KBM-7 (cell line): ENCODE measurements around the gene PRKCZ.
A peak's percentile ranks its signal among the peaks of the same experiment; 100 is the strongest.
"Not testable (repeated sequence)": the region's sequence is repeated elsewhere in the genome, so short reads cannot be mapped to it uniquely, and the experiment has no call there.

Source experiments
- DNase-seq: peaks from one replicate; pipeline ENCODE4 v3.0.0-alpha.2; 2015
- in situ Hi-C: fragments of 300-500 bp; cut with MboI; formaldehyde crosslinking; loops from 2 replicates; pipeline ENCODE4 v1.14.3; 2020; ENCODE audit warnings: low sequenced_read_pairs, low pct_unique_long_range_greater_than_20kb, mixed read lengths

The PRKCZ gene

DNA sequence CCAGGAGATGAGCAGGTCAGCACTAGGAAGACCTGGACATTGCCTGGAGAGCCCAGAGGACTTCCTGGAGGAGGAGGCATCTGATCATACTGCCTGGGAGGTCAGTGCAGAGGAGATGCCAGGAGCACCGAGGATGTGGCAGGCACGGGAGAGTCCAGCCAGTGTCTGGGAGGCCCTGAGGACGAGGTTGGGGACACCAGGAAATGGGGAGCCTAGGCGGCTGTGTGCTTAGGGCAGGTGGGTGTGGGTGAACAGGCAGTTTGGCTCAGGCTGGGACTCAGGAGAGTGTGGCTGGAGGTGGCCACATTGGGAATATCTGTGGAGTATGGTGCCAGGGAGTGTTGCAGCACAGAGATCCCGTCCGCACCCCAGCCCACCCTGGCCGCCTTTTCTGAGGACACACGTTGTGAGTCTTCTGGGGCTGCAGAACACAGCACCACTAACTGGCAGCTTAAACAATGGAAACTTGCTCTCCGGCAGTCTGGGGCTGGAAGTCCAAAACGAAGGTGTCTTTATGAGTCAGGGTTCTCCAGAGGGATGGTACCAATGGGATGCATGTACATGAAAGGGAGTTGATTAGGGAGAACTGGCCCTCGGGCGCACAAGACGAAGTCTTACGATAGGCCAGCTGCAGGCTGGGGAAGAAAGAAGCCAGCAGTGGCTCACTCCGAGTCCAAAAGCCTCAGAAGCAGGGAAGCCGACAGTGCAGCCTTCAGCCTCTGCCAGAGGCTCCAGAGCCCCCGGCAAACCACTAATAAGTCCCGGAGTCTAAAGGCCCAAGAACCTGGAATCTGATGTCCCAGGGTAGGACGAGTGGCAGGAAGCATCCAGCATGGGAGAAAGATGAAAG is 86.4 kb downstream of the PRKCZ start:
- DNase-seq, result no peak
- in situ Hi-C loops, result no loop called here

DNA sequence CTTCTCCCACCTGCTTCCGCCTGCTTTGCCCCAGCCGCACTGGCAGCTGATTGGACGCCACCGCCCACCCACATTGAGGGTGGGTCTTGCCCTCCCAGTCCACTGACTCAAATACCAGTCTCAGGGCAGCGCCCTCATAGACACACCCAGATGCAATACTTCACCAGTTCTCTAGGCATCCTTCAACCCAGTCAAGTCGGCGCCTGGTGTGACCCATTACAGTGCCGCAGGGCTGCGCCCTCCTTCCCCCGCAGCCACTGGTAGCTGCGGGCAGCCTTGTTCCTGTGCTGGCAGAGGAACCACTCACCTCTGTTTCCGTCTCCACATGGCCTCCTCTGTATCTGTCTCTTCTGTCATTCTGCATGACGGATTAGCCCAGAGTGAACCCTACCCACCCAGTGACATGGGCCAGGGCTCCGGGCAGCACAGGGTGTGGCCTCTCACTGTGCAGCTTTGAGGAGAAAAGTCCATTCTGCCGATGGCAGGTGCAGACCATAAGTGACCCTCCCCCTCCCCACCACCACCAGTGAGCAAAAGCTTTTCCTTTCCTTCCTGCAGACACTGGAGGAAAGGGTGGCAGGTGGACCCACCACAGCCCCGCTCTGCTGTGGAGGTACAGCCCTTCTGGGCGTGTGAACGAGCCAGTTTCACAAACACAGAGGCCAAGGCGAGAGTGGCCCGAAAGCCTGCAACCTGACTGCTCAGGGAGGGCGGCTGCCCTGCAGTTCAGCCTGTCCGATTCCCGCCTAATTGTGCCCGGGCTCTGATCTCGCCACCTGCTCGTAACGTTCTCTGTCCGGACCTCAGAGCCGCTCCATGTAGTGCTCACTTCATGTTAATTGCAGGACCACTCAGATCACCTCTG is 87.3 kb downstream of the PRKCZ start:
- in situ Hi-C loops, result no loop called here
- no peak for DNase-seq

DNA sequence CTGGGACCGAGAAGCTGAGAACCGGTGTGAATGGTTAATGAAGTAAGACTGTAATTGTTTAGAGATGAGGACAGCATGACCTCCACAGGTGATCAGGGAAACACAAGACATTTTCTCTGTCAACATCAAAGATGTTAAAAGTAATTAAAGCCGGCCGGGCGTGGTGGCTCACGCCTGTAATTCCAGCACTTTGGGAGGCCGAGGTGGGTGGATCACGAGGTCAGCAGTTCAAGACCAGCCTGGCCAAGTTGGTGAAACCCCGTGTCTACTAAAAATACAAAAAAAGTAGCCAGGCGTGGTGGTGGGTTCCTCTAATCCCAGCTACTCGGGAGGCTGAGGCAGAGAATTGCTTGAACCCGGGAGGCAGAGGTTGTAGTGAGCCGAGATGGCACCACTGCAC is 88.9 kb downstream of the PRKCZ start:
- in situ Hi-C loops, result not testable (repeated sequence)

DNA sequence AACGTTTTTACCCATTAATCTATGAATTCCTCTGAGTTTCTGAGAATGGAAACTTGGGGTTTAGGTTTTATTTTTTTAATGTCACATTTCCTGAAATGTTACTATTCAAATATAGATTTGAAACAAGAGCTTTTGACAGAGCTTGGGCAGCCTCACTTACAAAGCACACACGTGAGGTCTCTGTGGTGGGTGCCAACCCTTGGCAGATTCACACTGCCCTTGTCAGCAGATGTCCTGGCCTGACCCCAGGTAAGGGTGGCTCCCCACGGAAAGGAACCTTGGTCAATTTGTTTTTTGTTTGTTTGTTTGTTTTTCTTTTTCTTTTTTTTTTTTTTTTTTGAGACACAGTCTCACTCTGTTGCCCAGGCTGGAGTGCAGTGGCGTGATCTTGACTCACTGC is 90.8 kb downstream of the PRKCZ start:
- in situ Hi-C loops, result no loop called here
- no peak for DNase-seq

More for the DNA sequence above, 88.9 kb downstream of the PRKCZ start:
- not testable (repeated sequence) for DNase-seq

DNA sequence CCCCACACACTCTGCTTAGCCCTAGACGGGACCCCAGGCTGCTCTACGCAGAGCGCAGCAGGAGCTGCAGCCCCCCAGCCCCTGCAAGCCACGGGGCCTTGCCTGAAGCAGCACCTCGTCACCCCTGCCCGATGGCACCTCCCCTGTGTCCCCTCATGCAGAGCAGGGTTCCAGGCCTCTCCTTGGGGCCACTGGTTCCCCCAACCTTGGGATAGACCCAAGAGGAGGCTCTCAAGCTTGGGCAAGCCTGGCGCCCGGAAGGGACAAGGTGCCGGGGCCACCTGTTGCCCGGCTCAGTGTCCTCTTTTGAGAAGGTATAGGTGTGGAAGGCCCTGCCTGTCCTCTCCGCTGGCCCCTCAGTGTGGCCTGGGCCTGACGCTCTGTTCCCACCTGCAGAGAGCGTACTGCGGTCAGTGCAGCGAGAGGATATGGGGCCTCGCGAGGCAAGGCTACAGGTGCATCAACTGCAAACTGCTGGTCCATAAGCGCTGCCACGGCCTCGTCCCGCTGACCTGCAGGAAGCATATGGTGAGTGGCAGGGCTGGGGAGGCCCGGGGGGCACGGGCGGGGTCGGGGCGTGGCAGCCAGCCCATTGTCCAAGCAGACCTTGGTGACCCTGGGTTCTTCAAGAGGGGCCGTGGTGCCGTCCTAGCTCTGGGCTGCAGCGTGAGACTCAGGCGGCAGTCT is 93.7 kb downstream of the PRKCZ start:
- in situ Hi-C loops, result no loop called here
- no peak for DNase-seq

DNA sequence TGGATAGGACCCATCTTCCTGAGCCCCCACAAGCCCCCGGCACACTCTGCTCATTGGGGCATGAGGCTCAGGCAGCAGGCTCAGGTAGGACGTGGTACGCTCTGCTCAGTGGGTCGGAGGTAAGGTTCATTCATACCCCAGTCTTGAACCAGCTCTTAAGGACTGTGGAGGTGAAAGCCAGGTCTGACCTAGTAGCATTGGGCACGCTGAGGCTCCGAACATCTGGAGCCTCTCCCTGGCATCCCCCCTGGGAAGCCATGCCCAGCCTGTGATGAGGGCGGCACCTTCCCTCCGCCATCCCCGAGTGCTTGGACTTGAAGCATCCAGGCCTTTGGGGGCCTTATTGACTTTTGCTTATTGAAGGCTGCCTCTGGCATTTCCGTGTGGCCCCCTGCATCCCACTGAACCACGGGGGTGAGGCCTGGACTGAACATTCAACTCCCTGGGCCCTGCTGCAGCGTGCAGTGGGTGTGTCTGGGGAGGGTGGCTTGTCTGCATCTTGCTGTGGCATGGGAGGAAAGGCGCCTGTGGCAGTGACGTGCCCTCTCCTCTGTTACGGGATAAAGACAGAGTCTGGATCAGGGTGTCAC is 94.4 kb downstream of the PRKCZ start:
- no peak for DNase-seq
- in situ Hi-C loops, result no loop called here

DNA sequence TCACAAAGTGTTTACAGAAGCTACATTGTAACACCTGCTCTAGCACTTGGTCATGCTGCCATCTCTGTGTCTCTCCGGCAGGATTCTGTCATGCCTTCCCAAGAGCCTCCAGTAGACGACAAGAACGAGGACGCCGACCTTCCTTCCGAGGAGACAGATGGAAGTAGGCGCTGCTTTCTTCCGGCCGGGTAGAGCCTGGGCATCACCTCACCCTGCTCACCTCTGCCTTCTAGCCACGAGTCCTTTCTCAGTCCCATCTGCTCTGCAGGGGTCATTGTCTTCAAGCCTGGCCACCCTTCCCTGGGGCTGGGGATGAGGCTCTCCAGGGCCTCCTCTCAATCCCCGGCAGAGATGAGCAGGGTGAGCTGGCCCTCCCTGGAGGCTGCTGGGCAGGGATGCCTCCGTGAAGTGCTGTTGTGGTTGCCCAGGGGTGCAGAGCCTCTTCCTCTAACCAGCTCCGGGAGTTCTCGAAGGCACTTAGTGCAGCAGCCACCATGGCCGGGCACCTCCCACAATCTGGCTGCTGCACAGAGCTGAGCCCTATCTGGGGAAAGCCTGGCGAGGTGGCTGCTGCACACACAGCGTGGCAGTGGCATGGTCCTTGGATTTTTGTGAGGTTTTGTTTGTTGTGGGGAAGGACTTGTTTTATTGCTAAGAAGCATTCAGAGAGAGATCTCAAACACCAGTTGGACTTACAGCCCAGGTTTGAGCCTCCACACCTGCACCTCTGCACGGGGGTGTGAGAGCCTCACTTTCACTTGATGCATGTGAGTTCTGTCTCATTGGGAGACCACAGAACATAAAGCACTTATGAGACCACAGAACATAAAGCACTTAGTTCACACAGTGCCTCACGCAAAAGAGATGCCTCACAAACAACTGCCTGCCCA is 96.0 kb downstream of the PRKCZ start:
- peak; percentile 4 for DNase-seq
- in situ Hi-C loops, result no loop called here

DNA sequence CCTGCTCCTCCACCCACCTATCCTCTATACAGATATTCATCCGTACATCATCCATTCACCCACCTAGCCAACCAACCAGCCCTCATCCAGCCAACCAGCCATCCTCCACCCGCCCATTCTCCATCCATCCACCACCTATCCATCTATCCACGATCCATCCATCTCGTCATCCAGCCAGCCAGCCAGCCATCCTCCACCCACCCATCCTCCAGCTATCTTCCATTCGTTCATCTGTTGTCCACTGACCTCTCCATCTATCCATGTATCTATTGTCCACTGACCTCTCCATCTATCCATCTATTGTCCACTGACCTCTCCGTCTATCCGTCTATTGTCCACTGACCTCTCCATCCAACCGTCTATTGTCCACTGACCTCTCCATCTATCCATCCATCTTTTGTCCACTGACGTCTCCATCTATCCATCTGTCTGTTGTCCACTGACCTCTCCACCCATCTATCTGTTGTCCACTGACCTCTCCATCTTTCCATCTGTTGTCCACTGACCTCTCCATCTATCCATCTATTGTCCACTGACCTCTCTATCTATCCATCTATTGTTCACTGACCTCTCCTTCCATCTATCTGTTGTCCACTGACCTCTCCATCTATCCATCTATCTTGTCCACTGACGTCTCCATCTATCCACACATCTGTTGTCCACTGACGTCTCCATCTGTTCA is 96.8 kb downstream of the PRKCZ start:
- no peak for DNase-seq
- in situ Hi-C loops, result no loop called here

DNA sequence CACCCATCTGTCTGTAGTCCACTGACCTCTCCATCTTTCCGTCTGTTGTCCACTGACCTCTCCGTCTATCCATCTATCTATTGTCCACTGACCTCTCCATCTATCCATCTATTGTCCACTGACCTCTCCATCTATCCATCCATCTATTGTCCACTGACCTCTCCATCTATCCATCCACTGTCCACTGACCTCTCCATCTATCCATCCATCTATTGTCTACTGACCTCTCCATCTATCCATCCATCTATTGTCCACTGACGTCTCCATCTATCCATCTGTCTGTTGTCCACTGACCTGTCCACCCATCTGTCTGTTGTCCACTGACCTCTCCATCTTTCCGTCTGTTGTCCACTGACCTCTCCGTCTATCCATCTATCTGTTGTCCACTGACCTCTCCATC is 97.7 kb downstream of the PRKCZ start:
- in situ Hi-C loops, DNase-seq: not testable (repeated sequence)

DNA sequence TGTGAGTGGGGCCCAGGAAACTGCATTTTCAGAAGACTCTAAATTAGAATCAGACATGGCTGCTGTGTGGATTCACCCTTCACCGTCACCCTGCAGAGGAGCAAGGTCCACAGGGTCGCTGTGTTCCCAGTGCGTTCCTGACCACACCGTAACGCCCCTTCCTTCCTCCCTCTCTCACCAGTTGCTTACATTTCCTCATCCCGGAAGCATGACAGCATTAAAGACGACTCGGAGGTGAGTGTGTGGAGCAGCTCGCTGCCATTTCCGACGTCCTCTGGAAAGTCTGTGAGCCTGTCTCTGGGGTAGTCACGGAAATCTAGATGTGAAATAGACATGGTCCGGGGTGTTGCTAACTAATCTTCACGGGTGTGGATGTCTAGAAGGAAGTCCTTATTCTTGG is 98.5 kb downstream of the PRKCZ start:
- peak; percentile 52 for DNase-seq

DNA sequence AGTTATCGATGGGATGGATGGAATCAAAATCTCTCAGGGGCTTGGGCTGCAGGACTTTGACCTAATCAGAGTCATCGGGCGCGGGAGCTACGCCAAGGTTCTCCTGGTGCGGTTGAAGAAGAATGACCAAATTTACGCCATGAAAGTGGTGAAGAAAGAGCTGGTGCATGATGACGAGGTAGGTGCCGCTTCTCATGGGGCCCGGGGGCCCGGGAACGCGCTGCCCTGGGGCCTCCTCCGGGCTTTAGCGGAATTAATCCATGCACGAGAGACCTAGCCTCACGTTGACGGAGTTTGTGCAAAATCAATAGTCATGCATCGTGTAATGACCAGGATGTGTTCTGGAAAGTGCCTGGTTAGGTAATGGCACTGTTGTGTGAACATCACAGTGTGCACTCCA is 100.6 kb downstream of the PRKCZ start:
- in situ Hi-C loops, result no loop called here
- no peak for DNase-seq

More for the DNA sequence above, 98.5 kb downstream of the PRKCZ start:
- in situ Hi-C loops, result no loop called here

DNA sequence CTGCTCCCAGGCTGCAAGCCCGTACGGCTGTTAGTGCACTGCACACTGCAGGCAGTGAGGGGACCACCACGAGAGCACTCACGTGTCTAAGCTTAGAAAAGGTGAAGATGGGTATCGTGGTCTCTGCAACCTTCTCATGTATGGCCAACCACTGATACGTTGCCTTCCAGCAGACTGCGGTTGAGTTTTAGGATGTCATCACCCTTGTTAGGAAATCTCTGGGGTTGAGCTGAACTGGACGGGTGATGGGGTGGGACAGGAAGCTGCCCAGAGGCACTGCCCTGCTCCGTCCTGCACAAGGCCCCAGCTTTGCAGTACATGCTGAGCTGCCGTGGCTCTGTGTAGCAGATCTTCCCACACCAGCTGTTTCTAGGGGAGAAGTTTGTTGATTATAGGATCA is 101.0 kb downstream of the PRKCZ start:
- in situ Hi-C loops, result no loop called here

DNA sequence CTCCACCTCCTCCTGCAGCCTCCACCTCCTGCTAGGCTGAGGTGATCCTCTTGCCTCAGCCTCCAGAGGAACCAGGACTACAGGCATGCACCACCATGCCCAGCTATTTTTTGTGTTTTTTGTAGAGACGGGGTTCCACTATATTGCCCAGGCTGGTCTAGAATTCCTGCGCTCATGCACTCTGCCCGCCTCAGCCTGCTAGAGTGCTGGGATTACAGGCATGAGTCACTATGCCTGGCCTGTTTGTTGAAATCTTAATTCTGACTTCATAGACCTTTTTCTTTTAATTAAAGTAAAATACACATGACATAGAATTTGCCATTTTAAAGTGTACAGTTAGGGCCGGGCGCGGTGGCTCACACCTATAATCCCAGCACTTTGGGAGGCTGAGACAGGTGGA is 101.7 kb downstream of the PRKCZ start:
- DNase-seq, result no peak
- in situ Hi-C loops, result no loop called here

More for the DNA sequence above, 101.0 kb downstream of the PRKCZ start:
- no peak for DNase-seq

DNA sequence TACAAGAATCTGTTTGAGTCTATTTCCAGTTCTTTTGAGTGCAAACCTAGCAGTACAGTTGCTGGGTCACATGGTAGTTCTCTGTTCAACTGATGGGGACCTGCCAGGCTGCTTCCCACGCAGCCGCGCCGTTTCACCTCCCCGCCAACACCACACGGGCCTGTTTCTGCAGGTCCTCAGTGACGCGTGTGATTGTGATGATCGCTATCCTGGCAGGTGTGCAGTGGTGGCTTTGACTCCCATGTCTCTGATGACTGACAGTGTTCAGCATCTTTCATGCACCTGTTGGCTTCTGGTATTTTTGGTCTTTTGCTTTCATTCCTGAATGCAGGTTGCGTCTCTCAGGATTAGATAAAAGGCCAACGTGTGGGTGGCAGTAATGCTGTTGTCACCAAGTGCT is 102.7 kb downstream of the PRKCZ start:
- in situ Hi-C loops, result no loop called here
- DNase-seq, result no peak

DNA sequence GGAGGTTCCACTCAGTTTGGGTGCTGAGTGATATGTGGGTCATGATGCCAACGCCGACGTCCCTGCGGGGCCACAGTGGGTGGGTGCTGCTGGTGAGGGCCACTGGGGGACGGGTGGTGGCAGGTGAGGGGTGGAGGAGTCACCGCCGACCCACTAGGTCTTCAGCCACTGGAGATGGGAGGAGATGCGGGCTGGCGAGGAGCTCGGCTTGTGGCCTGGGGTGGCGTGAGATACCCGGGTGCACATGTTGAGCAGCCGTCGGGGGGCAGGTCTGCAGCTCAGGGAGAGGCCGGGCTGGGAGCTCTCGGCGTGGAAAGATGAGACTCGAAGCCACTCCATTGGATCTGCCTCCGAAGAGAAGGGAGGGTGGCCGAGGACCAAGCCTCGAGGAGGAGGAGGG is 103.8 kb downstream of the PRKCZ start:
- in situ Hi-C loops, result no loop called here
- DNase-seq, result no peak

DNA sequence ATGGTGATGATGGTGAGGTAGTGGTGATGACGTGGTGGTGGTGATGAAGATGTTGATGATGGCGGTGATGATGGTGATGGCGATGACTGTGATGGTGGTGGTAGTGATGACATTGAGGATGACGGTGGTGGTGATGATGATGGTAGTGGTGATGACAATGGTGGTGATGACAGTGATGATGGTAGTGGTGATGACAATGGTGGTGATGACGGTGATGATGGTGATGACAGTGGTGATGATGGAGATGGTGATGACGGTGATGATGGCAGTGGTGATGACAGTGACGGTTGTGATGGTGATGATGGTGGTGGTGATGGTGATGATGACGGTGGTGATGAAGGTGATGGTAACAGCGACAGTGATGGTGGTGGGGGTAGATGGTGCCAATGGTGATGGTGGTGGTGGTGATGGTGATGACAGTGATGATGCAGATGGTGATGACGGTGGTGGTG is 105.0 kb downstream of the PRKCZ start:
- in situ Hi-C loops, result no loop called here
- DNase-seq, result no peak

DNA sequence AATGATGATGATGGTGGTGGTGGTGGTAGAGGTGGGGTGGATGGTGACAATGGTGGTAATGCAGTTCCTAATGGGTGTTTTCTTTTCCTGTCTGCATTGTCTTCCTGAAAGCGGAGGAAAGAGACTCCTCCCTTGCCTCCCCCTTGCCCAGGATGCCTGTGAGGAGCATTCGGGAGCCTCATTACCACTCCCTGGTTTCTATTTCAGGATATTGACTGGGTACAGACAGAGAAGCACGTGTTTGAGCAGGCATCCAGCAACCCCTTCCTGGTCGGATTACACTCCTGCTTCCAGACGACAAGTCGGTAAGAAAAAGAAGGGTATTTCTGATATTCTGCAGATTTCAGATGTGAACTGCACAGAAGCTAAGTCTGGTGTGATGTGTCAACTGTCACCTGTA is 105.6 kb downstream of the PRKCZ start:
- DNase-seq, result no peak

DNA sequence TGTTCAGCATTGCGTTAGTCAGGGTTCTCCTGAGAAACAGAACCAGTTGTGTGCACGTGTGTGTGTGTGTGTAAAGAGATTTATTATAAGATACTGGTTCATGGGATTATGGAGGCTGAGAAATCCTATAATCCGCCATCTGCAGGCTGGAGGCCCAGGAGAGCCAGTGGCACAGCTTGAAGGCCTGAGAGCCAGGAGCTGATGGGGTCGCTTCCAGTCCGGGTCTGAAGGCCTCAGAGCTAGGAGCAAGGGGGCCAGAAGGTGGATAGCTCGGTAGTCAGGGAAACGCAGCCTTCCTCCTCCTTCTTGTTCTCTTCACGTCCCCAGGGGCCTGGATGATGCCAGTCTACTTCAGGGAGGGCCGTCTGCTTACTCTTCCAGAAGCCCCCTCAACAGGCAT is 106.7 kb downstream of the PRKCZ start:
- in situ Hi-C loops, result no loop called here

More for the DNA sequence above, 105.6 kb downstream of the PRKCZ start:
- in situ Hi-C loops, result no loop called here

More for the DNA sequence above, 106.7 kb downstream of the PRKCZ start:
- DNase-seq, result no peak
